CD4-positive, alpha-beta T cell treated with Interferon alpha-2 for 1 hour (primary cell): ENCODE data around the gene RBM17.
"Not testable (repeated sequence)": the region's sequence is repeated elsewhere in the genome, so short reads cannot be mapped to it uniquely, and the experiment has no call there.

Experiments used
- DNase-seq, 2 donors: peaks; one replicate each; pipeline ENCODE4 v3.0.0-alpha.2; 2020 to 2022

RBM17 gene

DNA sequence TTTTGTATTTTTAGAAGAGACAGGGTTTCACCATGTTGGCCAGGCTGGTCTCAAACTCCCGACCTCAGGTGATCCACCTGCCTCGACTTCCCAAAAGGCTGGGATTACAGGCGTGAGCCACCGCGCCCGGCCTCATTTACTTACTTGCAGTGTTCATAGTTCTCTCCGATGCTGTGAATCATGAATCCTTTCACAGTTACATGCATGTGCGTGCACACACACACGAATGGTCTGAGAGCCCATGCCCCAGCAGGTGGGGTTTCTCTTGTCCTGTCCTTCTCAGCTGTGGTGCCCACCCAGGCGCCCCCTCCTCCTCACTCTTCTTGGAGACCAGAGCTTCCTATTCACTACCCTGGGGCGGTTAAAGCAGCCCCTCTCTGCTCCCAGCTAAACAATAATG is 50.6 kb downstream of the RBM17 start:
- DNase-seq, result no peak

DNA sequence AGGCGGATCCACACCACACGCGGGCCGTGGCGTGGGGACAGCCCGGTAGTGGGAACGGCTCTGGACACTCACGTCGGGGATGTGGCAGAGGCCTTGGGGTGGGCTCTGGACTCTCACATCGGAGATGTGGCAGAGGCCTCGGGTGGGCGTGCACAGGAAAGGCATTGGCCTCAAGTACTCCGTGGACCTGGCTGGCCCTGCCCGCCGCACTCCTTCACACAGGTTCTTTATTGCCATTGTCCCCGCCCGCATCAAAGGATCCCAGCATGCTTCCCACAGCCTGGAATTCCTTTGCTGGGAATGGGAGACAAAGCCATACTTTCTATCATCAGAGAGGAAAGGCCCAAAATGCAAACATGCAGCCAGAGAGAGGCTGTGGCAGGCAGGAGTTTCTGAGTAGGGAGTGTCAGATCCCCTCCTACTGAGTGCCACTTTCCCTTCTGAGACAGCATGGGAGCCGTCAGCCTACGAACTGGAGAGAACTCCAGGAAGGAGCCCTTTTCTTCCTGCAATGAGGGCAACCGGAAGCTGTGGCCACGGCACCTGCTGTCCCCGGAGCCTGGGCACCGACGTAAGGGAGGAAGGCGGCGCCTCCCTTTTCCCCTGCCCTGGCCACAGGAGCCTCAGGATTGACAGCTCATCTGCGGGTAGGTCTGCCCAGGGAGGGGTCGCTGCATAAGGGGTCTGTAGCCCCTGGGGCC is 51.5 kb downstream of the RBM17 start:
- DNase-seq, result peak in 1 of 2 donors; percentile 57

DNA sequence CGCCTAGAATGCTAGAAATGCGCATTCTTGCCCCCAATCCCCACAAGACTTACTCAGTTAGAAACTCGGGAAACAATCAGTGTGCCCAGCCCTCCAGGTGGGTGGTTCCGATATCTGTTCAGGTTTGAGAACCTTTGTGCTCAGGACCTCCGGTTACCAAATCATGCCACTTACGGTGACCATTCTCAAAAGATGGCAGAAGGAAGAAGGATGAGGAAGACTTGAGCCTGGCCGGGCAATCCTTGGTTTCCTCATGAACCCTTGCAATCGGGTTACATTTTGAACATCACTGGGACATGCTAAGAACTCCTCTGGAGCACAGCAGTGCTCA is 52.1 kb downstream of the RBM17 start:
- no peak for DNase-seq

DNA sequence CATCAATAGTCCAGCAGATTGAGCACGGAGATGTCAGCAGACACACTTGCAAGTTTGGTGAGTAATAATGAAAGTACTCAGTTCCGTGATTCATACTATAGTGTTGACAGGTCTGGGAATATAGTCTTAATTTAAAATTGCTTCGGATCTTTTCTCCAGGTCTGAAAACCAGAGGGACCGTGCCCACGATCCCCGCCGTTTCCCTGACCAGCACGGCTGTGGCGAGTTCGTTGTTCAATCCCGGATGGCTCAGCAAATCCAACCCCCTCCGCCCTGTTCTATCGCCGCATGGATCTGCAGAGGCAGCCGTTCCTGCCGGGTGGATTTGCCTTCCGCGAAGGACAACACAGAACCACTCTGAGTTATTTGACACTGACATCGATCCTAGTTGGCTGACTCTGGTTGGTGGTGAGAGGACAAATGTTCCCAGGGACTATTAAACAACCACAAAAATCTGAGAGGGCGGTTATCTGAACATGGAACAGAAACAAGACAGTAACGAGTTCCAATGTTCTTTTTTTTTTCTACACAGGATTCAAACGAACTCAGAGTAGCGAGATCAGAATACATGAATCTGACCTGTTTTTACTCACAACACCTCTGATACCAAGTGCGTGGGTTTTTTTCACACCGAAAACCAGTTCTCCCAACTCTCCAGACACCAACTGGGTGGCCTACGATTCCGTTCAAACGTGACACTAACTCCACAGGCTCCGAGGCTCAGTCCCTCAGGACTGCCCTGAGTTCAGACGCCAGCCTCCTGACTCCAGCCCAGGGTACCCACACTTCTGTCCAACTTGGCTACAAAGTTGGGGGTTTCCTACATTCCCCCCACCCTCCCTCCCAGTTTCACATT is 52.7 kb downstream of the RBM17 start:
- DNase-seq, result peak in 1 of 2 donors; percentile 47

DNA sequence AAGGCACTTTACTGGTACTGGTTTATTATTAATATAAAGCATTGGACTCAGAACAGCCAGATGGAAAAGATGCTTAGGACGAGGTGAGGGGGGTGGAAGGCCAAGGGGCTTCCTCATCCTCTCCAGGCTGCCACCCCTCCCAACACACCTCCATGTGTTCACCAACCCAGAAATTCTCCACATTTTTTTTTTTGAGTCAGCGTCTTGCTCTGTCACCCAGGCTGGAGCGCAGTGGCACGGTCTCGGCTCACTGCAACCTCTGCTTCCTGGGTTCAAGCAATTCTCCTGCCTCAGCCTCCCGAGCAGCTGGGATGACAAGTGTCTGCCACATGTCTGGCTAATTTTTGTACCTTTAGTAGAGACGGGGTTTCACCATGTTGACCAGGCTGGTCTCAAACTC is 53.4 kb downstream of the RBM17 start:
- not testable (repeated sequence) for DNase-seq

DNA sequence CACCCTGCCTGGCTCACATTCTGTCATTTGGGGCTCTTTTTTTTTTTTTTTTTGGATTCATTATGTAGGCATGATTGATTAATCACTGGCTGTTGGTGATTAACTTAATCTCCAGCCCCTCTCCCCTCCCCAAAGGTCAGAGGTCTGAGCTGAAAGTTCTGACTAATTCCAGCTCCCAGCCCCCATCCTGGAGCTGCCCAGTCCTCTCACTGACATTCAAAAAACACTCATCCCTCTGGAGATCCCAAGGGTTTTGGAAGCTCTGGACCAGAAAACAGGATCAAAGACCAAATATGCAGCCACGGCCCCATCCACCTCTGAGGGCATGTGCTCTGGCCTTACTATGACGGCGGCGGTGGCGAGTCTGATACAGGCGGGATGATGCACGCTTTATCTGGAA is 53.8 kb downstream of the RBM17 start:
- no peak for DNase-seq

DNA sequence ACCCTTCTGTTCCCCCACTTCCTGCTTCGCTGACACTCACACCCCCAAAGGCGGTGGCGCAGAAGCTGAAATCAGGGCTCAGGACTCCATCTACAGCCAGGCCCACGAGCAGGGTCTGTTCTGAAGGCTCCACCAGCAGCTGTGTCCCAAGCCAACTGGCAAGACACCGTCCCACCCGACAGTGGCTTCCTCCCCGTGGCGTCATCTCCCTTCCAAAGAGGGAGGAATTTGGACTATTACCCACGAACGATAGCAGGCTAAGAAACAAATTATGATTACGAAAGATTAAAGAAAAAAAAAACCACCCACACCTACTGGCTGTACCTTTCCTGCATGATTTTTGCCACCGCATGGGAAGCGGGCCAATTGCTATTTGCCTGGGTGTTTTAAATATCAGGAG is 54.3 kb downstream of the RBM17 start:
- no peak for DNase-seq

DNA sequence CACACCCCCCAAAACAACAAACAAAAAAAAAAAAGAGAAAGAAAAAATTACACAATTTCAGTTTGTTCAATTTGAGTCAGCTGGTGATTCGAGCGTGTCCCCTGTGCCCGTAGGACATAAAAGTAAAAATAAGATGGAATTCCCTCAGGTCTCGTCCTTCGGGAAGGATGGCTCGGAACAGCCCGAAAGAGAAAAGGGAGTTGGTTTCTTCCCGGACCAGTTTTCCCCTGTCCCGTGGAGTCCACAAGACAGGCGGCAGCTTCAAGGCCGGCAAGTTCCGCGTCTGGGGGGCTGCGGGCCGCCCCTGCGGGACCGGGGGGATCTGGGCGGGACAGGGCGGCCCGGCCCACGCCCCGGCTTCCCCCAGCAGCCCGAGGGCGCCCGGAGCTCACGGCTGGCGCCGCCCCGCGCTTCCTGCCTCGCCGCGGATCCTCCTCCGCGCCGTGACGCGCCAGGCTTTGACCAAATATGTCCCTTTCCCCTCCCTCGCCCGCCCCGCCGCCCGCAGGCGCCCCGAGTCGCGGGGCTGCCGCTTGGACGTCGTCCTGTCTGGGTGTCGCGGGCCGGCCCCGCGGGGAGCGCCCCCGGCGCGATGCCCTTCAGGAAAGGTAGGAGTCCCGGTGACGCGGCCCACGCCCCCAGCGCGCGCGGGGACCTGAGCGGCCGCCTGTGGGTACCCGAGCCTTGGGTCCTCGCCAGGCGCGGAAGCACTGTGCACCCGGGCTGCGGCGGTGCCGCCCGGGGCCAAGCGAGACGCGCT is 55.8 kb downstream of the RBM17 start:
- peak; percentile 84 to 90 for DNase-seq

DNA sequence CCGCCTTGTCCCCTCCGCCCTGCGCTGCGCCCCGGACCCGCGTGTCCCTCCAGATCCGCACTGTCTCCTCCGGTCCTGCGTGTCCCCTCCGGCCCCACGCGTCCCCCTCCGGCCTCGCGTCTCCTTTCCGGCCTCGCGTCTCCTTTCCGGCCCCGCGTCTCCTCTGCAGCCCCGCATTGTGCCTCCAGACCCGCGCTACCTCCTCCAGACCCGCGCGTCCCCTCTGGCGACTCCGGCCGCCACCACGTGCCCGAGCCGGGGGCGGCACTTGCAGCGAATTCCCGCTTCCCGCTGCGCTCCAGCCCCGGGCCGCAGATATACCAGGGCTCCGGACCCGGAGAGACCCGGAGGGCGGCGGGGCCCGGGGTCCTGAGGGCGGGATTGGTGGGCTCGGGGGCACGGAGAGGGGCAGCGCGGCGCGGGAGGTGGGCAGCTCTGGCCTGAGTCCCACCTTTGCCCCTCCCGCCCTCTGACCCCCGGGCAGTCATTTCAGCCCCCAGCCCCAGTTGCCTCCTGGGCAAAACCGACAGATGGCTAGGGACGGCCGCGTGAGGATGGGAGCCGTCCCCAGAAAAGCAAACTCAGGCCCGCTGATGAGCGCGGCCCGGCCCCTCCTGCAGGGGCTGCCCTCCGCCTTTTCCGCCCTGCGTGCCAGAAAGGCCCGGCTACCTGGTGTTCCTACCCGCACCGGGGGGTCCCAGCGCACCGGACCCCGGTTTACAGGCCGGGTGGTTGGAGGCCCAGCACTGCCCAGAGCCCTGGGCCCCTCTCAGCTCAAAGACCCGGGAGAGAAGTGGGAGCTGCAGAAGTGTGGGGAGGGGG is 56.5 kb downstream of the RBM17 start:
- no peak for DNase-seq

DNA sequence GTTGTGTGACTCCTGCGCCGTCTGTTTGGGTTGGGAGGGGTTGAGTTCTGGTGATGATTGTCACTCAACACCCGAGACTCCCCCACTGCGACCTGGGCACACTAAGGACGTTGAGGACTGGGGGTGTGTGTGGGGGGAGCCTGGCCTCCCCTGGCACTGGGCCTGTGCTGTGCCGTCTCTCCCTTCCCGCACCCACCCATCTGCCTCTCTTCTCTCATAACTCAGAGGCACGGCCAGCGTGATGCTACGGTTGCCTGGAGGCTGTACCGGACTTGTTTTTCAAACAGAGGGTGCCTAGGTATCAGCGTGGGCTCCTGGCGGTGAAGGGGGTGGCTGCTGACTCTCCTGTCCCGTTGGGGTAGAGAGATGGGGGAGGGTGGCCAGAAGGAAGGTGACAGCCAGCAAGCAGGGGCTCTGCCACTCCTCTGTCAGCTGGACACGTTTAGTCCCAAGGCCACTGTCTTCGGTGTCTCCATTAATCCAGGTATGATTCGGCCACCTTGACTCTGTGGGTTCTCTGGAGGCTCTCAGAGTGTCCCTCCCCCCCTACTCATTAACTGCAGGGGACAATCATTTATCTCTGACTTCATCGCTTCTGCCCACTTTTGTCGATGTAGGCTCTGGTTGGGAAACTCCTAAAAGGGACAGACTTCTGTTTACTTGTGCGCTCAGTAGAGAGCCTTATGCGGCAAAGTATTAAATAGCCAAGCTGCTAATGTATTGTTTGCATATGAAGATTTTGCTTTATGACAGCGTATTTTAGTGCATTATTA is 57.4 kb downstream of the RBM17 start:
- DNase-seq, result no peak

DNA sequence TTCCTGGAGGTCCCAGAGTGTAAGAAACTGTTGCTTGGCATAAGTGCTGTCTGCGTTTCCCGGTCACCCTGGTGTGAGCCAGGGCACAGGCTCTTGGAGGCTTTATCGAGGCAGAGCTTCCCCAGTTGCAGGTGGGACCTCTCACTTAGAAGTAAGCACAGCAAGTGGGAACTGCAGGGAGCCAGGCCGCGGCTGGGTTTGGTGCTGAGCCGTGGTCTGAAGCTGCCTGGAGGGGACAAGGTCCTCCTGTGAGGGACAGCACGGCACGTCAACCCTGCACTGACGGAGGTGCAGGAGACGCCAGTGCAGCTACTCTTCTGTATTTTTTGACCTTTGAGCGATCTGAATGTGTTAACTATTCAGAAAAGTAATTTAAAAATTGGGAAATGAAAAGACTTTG is 58.1 kb downstream of the RBM17 start:
- DNase-seq, result no peak

DNA sequence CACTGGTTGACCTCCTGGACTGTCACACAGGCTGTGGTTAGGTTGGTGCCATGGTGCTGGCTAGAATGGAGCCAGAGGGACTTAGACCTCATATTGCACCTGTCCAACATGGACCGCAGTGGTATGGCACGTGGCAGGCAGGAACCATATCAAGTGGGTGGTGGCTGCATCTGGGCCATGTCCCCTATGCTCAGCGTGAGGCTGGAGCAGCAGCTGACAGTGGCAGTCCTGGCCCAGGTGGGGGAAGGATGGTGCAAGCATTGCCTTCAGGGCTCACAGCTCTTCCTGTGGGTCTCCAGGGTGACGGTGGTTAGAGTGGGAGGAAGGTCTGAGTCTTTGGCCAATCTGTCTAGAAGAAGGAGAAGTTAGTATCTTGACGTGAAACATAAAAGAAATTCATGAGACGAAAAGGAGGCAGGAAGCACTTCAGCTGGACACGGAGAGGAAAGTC is 59.4 kb downstream of the RBM17 start:
- DNase-seq, result peak; percentile 19 to 35

DNA sequence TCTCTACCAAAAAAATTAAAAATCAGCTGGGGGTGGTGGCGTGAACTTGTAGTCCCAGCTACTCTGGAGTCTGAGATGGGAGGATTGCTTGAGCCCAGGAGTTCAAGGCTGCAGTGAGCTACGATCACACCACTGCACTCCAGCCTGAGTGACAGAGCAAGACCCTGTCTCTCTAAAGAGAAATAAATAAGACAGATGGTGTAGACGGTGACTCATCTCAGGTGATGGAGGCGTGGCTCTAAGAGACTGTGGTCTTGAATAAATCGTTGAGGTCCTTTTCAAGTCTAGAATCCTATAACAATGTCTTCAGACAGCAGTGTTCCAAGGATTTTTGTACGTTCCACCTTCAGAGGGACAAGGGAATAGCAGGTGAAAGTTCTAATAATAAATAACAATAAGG is 60.1 kb downstream of the RBM17 start:
- DNase-seq, result no peak

DNA sequence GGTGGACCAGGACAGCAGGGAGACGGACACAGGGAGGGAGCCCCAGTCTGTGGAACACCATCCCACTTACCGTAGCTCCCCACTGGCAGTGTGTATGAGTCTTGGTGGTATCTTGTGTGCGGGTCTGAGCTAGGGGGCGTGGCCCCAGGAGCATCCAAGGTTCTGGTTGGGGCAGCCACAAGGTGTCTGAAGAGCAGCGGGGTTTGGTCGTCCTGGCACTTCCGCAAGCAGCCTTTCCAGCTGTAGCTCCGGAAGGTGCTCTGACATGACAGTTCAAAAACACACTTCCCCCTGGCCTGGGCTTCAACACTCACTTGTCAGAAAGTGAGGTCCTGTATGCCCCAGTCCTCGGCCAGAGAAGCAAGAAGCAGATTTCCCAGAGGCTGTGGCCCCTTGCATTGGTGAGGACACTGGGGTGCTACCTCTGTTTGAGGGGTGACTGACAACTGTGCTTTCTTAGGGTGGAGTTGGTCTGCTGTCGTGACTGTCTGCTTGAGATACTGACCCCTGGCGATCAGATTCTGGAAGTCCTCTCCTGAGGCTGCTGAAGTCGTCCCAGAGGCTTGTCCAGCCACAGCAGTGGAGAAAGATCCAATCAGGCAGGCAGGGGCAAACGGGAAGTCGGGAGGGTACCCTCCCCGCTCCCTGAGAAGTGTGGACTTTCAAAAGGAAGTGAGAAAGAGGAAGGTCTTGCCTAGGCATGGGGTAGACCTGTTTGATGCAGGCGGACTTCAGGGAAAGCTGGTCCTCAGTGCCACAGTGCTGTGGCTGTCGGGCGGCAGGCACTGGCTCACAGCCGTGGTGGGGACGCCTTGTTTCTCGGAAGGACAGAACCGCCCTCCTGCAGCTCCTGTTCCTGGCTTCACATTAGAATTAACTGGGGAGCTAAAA is 62.5 kb downstream of the RBM17 start:
- peak; percentile 70 to 75 for DNase-seq

DNA sequence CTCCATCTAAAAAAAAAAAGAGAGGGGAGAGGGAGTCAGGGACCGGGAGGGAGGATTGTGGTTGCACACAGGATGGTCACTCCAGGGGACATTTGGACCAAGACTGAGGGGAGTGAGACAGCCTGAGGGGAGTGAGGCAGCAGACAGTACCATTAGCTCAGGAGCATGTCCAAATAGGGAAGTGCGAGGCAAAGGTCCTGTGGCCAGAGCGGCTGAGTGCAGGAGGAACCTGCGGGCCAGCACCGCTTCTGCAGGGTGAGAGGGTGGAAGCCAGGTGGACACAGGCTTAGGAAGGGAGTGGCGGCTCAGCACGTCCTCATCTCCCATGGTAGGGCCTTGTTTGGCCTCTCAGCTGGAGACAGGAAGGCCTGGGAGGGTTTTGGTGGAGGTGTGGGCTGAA is 65.0 kb downstream of the RBM17 start:
- DNase-seq, result no peak

DNA sequence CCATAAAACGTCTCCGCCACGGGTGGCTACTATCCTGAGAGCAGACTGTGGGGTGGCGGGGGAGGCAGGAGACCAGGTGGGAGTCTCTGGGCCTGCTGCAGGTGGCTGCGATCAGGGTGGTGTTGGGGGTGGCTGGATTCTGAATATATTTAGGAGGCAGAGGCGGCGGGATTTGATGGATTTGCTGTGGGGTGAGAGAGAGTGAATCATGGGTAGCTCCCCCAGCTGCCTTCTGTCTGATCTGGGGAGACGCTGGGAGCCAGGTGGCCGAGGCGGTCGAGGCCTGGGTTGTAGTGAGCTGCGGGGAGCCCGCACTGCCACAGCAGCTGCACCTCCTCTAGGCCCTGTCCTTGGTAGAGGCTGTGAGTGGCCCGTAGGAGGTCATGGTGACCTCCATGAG is 65.7 kb downstream of the RBM17 start:
- DNase-seq, result no peak

DNA sequence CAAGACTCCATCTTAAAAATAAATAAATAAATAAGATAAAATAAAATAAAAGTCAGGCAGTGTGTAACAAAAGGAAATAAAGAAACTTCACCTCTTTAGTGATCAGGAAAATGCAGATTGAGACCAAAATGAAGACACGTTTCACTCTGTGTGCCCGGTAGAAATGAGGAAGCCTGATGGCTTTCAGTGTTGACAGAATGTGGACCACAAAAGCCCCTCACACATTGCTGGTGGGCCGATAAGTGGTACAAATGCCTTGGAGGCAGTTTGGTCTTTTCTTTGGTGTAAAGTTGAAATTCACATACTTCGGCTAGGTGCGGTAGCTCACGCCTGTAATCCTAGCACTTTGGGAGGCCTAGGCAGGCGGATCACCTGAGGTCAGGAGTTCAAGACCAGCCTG is 69.4 kb downstream of the RBM17 start:
- DNase-seq, result no peak

DNA sequence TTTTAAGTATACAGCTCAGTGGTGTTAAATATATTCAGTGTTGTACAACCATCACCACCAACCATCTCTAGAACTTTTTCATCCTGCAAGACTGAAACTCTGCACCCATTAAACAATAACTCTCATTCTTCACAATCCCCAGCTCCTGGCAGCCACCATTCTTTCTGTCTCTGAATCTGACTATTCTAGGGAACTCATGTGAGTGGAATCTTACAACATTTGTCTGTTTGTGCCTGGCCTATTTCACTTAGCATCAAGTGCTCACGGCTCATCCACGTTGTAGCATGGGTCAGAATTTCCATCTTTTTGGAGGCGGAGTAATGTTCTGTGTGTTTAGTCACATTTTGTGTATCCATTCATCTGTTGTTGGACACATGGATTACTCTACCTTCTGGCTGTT is 73.1 kb downstream of the RBM17 start:
- DNase-seq, result no peak

DNA sequence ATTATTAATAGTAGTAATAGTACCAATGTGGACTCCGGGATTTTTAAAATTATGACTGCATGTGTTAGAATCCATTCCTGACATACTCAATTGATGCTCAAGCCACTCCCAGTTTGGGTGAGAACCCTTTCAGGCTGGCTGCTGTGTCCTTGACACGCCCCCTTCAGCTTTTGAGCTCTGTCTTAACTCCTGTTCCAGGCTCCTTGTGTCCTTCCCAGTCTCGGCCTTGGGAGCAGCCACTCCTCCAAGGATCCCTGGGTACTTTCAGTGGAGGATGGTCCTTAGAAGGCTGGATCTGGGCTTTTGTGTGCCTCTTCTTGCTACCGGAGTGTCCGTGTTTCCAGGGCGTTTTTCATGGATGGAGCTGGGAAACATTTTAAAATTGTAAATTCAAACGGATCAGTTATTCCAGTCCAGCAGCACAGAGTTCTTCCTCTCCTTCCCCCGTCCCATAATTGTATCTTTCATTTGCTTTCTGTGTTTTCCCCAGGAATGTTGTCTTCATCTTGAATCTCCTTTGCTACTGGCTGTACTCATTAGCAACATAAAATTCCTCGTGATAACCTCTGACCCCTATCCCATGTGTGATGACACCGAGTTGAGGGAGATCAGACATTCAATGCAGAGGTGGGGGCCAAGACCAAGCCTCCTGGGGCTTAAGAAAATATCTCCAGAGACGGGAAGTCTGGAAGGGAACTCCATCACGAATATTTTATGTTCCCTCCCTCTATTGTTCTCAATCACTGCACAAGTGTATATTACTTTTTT is 73.9 kb downstream of the RBM17 start:
- no peak for DNase-seq
